Neutrophil (primary cell): ENCODE data around the gene IL32.
"Not testable (repeated sequence)": the region's sequence is repeated elsewhere in the genome, so short reads cannot be mapped to it uniquely, and the experiment has no call there.

ENCODE experiments used
- H3K27ac ChIP-seq: fragments of 200-600 bp; sonication (generic); 2 replicates; pipeline ENCODE4 v1.5.1; 2016; ENCODE audit warnings: mild to moderate bottlenecking, moderate library complexity
- H3K27me3 ChIP-seq: fragments of 200-600 bp; sonication (generic); 2 replicates; pipeline ENCODE4 v1.6.0; 2016; ENCODE audit warnings: mild to moderate bottlenecking
- H3K36me3 ChIP-seq: fragments of 200-600 bp; sonication (generic); 2 replicates; pipeline ENCODE4 v1.5.1; 2017
- H3K4me1 ChIP-seq, 2 experiments: fragments of 200-600 bp in 1 of 2; sonication (generic) in 1 of 2; 1 replicate in 1 of 2; 2 replicates in 1 of 2; pipeline versions ENCODE4 v1.5.1 to v1.6.1; 2013 to 2016; ENCODE audit warnings: low read depth in 1 of 2, low read length in 1 of 2, mild to moderate bottlenecking in 1 of 2, moderate library complexity in 1 of 2; ENCODE audit not compliant: control insufficient read depth in 1 of 2, insufficient read depth in 1 of 2
- H3K4me3 ChIP-seq, 2 experiments: fragments of 200-600 bp in 1 of 2; sonication (generic) in 1 of 2; 1 replicate in 1 of 2; 2 replicates in 1 of 2; pipeline ENCODE4 v1.5.1; 2013 to 2016; ENCODE audit warnings: low read depth in 1 of 2, low read length in 1 of 2, mild to moderate bottlenecking in 1 of 2, moderate library complexity in 1 of 2
- H3K9me3 ChIP-seq: fragments of 200-600 bp; sonication (generic); 2 replicates; pipeline ENCODE4 v1.5.1; 2016
- CTCF ChIP-seq: fragments of 200-600 bp; sonication (generic); IDR thresholded peaks from 2 replicates; pipeline ENCODE4 v1.5.1; 2016; ENCODE audit warnings: antibody characterized with exemption

The IL32 gene

GRCh38 chr16:3063625-3064386, 1.6 kb upstream of the IL32 start:
- no peaks in the 10 kb centered on the region for H3K9me3 ChIP-seq
- peaks cover 21% of the 10 kb centered on the region for H3K36me3 ChIP-seq
- no peak for TF ChIP-seq CTCF
- H3K4me3 ChIP-seq, result no peak overlapping the region
- no peaks in the 10 kb centered on the region for H3K27me3 ChIP-seq
- H3K27ac ChIP-seq, result no peak overlapping the region
- peaks cover 40 to 49% of the 10 kb centered on the region in 2 experiments for H3K4me1 ChIP-seq

- Histone ChIP-seq H3K4me1 (peaks cover 40 to 45% of the 10 kb centered on the region in 2 experiments), H3K4me3 (no peak overlapping the region)
Observed at GRCh38 chr16:3065742-3066439, 451 bp downstream of the IL32 start.

GRCh38 chr16:3066440-3066748, 954 bp downstream of the IL32 start:
- Histone ChIP-seq H3K36me3 (no peaks in the 10 kb centered on the region), H3K4me3 (no peak overlapping the region), H3K27me3 (no peaks in the 10 kb centered on the region), H3K4me1 (peaks cover 41 to 45% of the 10 kb centered on the region in 2 experiments), H3K9me3 (no peaks in the 10 kb centered on the region), H3K27ac (no peak overlapping the region)
- no peak for TF ChIP-seq CTCF

More at GRCh38 chr16:3065742-3066439, 451 bp downstream of the IL32 start:
- H3K36me3 ChIP-seq, result peaks cover under 1% of the 10 kb centered on the region
- TF ChIP-seq CTCF, result no peak
- no peaks in the 10 kb centered on the region for H3K9me3 ChIP-seq
- H3K27ac ChIP-seq, result no peak overlapping the region
- H3K27me3 ChIP-seq, result no peaks in the 10 kb centered on the region

- Histone ChIP-seq H3K27ac (no peak overlapping the region), H3K9me3 (no peaks in the 10 kb centered on the region), H3K4me3 (no peak overlapping the region), H3K36me3 (no peaks in the 10 kb centered on the region), H3K27me3 (no peaks in the 10 kb centered on the region), H3K4me1 (peaks cover 42 to 43% of the 10 kb centered on the region in 2 experiments)
- TF ChIP-seq CTCF, result no peak
Observed at GRCh38 chr16:3068487-3068886, 3.0 kb downstream of the IL32 start.

GRCh38 chr16:3069146-3069545, 3.7 kb downstream of the IL32 start:
- H3K36me3 ChIP-seq, H3K9me3 ChIP-seq, H3K27me3 ChIP-seq, H3K4me3 ChIP-seq: not testable (repeated sequence)
- Histone ChIP-seq H3K27ac (peak overlapping the region; percentile 31), H3K4me1 (peaks cover 47 to 48% of the 10 kb centered on the region in 2 experiments)

- peaks cover 62 to 63% of the 10 kb centered on the region in 2 experiments for H3K4me1 ChIP-seq
- TF ChIP-seq CTCF, result no peak
- peak overlapping the region; percentile 91 for H3K27ac ChIP-seq
- H3K4me3 ChIP-seq, result no peak overlapping the region
- no peaks in the 10 kb centered on the region for H3K9me3 ChIP-seq
- no peaks in the 10 kb centered on the region for H3K27me3 ChIP-seq
- H3K36me3 ChIP-seq, result no peaks in the 10 kb centered on the region
Observed at GRCh38 chr16:3070608-3071111, 5.2 kb downstream of the IL32 start.
